Mammary epithelial cell (primary cell): ENCODE data around the gene ZNF8.

Experiments used
- CTCF ChIP-seq, 2 donors: IDR thresholded peaks in 1 of 2; conservative IDR thresholded peaks in 1 of 2; 2 replicates each; pipeline ENCODE4 v1.5.1; 2011 to 2012; ENCODE audit warnings: inconsistent platforms in 2 of 2, low read length in 2 of 2, mild to moderate bottlenecking in 2 of 2, control low read depth in 1 of 2, low read depth in 1 of 2; ENCODE audit not compliant: insufficient read depth in 1 of 2; ENCODE audit errors: extremely low read depth in 1 of 2
- EZH2 ChIP-seq: IDR thresholded peaks from 2 replicates; pipeline ENCODE4 v1.6.1; 2012; ENCODE audit warnings: low read length, inconsistent platforms, borderline replicate concordance

GRCh38 chr19:58325311-58326022 is 46.7 kb downstream of the ZNF8 start:
- TF ChIP-seq EZH2 (no peak), CTCF (conservative IDR thresholded peaks at IDR 0.05 in 1 of 2, IDR thresholded peaks at IDR 0.05 in 1 of 2; ENCODE audit: extremely low read depth in 1 of 2, insufficient read depth in 1 of 2, low read depth in 1 of 2, low read length in 2 of 2) (no peak)
